ENCODE measurements around the gene PRDX1. TPM values are rescaled to one million over a fixed set of nuclear protein-coding genes. Genes with fewer than 3 reads are reported as not detected.

Gene PRDX1
- total and polyA plus RNA-seq, 2 of the 13 experiments (the other 11 are each of a cell fraction or from before 2014, with no cell fraction given): 761 to 1,898 TPM

DNA sequence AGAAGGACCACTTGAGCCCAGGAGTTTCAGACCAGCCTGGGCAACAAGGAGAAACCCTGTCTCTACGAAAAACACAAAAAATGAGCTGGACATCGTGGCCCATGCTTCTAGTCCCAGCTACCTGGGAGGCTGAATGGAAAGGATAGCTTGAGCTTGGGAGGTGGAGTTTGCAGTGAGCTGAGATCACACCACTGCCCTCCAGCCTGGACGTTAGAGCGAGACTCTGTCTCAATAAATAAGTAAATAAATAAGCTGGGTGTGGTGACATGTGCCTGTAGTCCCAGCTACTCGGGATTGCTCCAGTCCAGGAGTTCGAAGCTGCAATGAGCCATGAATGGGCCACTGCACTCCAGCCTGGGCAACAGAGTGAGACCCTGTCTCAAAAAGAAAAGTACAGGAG is 32.5 kb upstream of the PRDX1 start (continued):
- TF ChIP-seq, protein P1, sequence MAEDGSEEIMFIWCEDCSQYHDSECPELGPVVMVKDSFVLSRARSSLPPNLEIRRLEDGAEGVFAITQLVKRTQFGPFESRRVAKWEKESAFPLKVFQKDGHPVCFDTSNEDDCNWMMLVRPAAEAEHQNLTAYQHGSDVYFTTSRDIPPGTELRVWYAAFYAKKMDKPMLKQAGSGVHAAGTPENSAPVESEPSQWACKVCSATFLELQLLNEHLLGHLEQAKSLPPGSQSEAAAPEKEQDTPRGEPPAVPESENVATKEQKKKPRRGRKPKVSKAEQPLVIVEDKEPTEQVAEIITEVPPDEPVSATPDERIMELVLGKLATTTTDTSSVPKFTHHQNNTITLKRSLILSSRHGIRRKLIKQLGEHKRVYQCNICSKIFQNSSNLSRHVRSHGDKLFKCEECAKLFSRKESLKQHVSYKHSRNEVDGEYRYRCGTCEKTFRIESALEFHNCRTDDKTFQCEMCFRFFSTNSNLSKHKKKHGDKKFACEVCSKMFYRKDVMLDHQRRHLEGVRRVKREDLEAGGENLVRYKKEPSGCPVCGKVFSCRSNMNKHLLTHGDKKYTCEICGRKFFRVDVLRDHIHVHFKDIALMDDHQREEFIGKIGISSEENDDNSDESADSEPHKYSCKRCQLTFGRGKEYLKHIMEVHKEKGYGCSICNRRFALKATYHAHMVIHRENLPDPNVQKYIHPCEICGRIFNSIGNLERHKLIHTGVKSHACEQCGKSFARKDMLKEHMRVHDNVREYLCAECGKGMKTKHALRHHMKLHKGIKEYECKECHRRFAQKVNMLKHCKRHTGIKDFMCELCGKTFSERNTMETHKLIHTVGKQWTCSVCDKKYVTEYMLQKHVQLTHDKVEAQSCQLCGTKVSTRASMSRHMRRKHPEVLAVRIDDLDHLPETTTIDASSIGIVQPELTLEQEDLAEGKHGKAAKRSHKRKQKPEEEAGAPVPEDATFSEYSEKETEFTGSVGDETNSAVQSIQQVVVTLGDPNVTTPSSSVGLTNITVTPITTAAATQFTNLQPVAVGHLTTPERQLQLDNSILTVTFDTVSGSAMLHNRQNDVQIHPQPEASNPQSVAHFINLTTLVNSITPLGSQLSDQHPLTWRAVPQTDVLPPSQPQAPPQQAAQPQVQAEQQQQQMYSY (CRISPR knock-in tag; IDR thresholded peaks at IDR 0.05): 0 out of 2 replicates have a peak, but pooled peaks have one; percentile 41
- TF ChIP-seq SIN3B (IDR thresholded peaks at IDR 0.05; ENCODE audit: low read length) (no peak), NFYB (CRISPR knock-in tag; IDR thresholded peaks at IDR 0.05) (no peak), ZNF317 (CRISPR knock-in tag; IDR thresholded peaks at IDR 0.05) (no peak), ZBTB25 (CRISPR knock-in tag; IDR thresholded peaks at IDR 0.05) (no peak), ZNF24 (IDR thresholded peaks at IDR 0.05) (no peak), CERS6 (CRISPR knock-in tag; IDR thresholded peaks at IDR 0.05) (no peak), SRSF1 (optimal IDR thresholded peaks at IDR 0.05; ENCODE audit: low read depth, low read length) (no peak), KLF13 (CRISPR knock-in tag; IDR thresholded peaks at IDR 0.05) (no peak), CCAR2 (optimal IDR thresholded peaks at IDR 0.05; ENCODE audit: low read depth, low read length) (no peak), NFKB2 (CRISPR knock-in tag; IDR thresholded peaks at IDR 0.05; ENCODE audit: borderline replicate concordance) (no peak), ZNF138 (CRISPR knock-in tag; IDR thresholded peaks at IDR 0.05; ENCODE audit: low read depth) (no peak), ZNF121 (CRISPR knock-in tag; IDR thresholded peaks at IDR 0.05) (peak; percentile 87), ZNF557 (CRISPR knock-in tag; IDR thresholded peaks at IDR 0.05) (no peak), ASH2L (IDR thresholded peaks at IDR 0.05; ENCODE audit: insufficient read length, low read depth, low read length) (no peak), STAT5B (CRISPR knock-in tag; IDR thresholded peaks at IDR 0.05) (no peak), ZNF414 (CRISPR knock-in tag; IDR thresholded peaks at IDR 0.05) (no peak)
- TF ChIP-seq, protein P2, sequence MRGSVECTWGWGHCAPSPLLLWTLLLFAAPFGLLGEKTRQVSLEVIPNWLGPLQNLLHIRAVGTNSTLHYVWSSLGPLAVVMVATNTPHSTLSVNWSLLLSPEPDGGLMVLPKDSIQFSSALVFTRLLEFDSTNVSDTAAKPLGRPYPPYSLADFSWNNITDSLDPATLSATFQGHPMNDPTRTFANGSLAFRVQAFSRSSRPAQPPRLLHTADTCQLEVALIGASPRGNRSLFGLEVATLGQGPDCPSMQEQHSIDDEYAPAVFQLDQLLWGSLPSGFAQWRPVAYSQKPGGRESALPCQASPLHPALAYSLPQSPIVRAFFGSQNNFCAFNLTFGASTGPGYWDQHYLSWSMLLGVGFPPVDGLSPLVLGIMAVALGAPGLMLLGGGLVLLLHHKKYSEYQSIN (CRISPR knock-in tag; IDR thresholded peaks at IDR 0.05; ENCODE audit: borderline replicate concordance): no peak
- TF ChIP-seq, protein P3, sequence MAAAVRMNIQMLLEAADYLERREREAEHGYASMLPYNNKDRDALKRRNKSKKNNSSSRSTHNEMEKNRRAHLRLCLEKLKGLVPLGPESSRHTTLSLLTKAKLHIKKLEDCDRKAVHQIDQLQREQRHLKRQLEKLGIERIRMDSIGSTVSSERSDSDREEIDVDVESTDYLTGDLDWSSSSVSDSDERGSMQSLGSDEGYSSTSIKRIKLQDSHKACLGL (CRISPR knock-in tag; IDR thresholded peaks at IDR 0.05): no peak
- TF ChIP-seq, protein P4, sequence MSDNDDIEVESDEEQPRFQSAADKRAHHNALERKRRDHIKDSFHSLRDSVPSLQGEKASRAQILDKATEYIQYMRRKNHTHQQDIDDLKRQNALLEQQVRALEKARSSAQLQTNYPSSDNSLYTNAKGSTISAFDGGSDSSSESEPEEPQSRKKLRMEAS (IDR thresholded peaks at IDR 0.05): peak; percentile 24; the same call in 1 of the 2 replicates
- TF ChIP-seq, protein P5, sequence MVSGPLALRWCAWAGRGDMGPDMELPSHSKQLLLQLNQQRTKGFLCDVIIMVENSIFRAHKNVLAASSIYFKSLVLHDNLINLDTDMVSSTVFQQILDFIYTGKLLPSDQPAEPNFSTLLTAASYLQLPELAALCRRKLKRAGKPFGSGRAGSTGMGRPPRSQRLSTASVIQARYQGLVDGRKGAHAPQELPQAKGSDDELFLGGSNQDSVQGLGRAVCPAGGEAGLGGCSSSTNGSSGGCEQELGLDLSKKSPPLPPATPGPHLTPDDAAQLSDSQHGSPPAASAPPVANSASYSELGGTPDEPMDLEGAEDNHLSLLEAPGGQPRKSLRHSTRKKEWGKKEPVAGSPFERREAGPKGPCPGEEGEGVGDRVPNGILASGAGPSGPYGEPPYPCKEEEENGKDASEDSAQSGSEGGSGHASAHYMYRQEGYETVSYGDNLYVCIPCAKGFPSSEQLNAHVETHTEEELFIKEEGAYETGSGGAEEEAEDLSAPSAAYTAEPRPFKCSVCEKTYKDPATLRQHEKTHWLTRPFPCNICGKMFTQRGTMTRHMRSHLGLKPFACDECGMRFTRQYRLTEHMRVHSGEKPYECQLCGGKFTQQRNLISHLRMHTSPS (CRISPR knock-in tag; IDR thresholded peaks at IDR 0.05; ENCODE audit: low read depth): no peak

All from HepG2 (cell line).